Coronary artery (tissue), 2 donors: ENCODE data around the gene TNNT3.

Experiments
- DNase-seq: peaks from one replicate; pipeline ENCODE4 v3.0.0-alpha.2; 2017; ENCODE audit warnings: low spot score
- H3K27ac ChIP-seq, 2 donors: fragments of 200-600 bp; sonication (generic); one replicate each; pipeline ENCODE4 v1.5.1; 2016 to 2019
- H3K4me3 ChIP-seq: fragments of 200-600 bp; sonication (generic); 2 replicates; pipeline ENCODE4 v1.5.1; 2016; ENCODE audit warnings: mild to moderate bottlenecking, moderate library complexity
- CTCF ChIP-seq: fragments of 200-600 bp; sonication (generic); IDR thresholded peaks from one replicate; pipeline ENCODE4 v1.5.1; 2019; ENCODE audit warnings: antibody characterized with exemption

TNNT3 gene

GRCh38 chr11:1890856-1891830, 28.4 kb upstream of the TNNT3 start:
- DNase-seq: no peak
- Histone ChIP-seq H3K27ac (no peak overlapping the region), H3K4me3 (no peak overlapping the region)
- TF ChIP-seq CTCF: no peak

GRCh38 chr11:1891831-1892115, 27.7 kb upstream of the TNNT3 start, which contains the start of gene PRR33:
Gene PRR33, minus strand, starts transcription at chr11:1891895. Its CDS starts 1,311 bp downstream, at chr11:1890584.
- Histone ChIP-seq H3K27ac (no peak within 1 kb of the TSS), H3K4me3 (no peak within 1 kb of the TSS)
- TF ChIP-seq CTCF: no peak
- DNase-seq: no peak

GRCh38 chr11:1892116-1892515, 27.4 kb upstream of the TNNT3 start:
- H3K27ac ChIP-seq: no peak overlapping the region
- no peak overlapping the region for H3K4me3 ChIP-seq
- no peak for TF ChIP-seq CTCF
- DNase-seq: no peak

GRCh38 chr11:1892558-1892957, 26.9 kb upstream of the TNNT3 start:
- Histone ChIP-seq H3K27ac (no peak overlapping the region), H3K4me3 (no peak overlapping the region)
- no peak for DNase-seq
- TF ChIP-seq CTCF: no peak

GRCh38 chr11:1893581-1894359, 25.7 kb upstream of the TNNT3 start:
- no peak for TF ChIP-seq CTCF
- no peak for DNase-seq
- no peak overlapping the region for H3K4me3 ChIP-seq
- no peak overlapping the region for H3K27ac ChIP-seq

- no peak overlapping the region for H3K27ac ChIP-seq
- no peak for TF ChIP-seq CTCF
- H3K4me3 ChIP-seq: no peak overlapping the region
- DNase-seq: no peak
Measured at GRCh38 chr11:1894759-1895158, 24.7 kb upstream of the TNNT3 start.
